GM18505 (cell line): ENCODE data around the gene RNF186.
"Not testable (repeated sequence)": the region's sequence is repeated elsewhere in the genome, so short reads cannot be mapped to it uniquely, and the experiment has no call there.

ENCODE experiments used
- ATAC-seq: cut with Tn5 transposase; IDR thresholded peaks from one replicate; pipeline ENCODE4 v1.9.1; 2021; ENCODE audit not compliant: unreplicated experiment
- POLR2A ChIP-seq: IDR thresholded peaks from 4 replicates; pipeline ENCODE4 v1.6.1; 2011; ENCODE audit warnings: borderline replicate concordance; ENCODE audit not compliant: insufficient read depth, insufficient read length; ENCODE audit errors: extremely low read depth

The RNF186 gene

GRCh38 chr1:19798486-19799229, 16.4 kb downstream of the RNF186 start:
- ATAC-seq: no peak

GRCh38 chr1:19797827-19798226, 17.3 kb downstream of the RNF186 start:
- no peak for TF ChIP-seq POLR2A
- ATAC-seq: no peak

More at GRCh38 chr1:19798486-19799229, 16.4 kb downstream of the RNF186 start:
- no peak for TF ChIP-seq POLR2A

- no peak for ATAC-seq
- no peak for TF ChIP-seq POLR2A
These were observed 20.5 kb downstream of the RNF186 start for GRCh38 chr1:19794583-19794982.

- TF ChIP-seq POLR2A: no peak
- no peak for ATAC-seq
These were observed 21.6 kb downstream of the RNF186 start for GRCh38 chr1:19793360-19794046.

- no peak for ATAC-seq
- no peak for TF ChIP-seq POLR2A
These were observed 22.7 kb downstream of the RNF186 start for GRCh38 chr1:19792237-19793002.

GRCh38 chr1:19790061-19790975, 24.8 kb downstream of the RNF186 start:
- ATAC-seq: not testable (repeated sequence)

- no peak for ATAC-seq
- TF ChIP-seq POLR2A: no peak
These were observed 28.1 kb downstream of the RNF186 start for GRCh38 chr1:19786988-19787423.

- TF ChIP-seq POLR2A: no peak
- ATAC-seq: no peak
These were observed 29.4 kb downstream of the RNF186 start for GRCh38 chr1:19785660-19786059.

GRCh38 chr1:19780267-19780877, 34.7 kb downstream of the RNF186 start:
- no peak for ATAC-seq
- no peak for TF ChIP-seq POLR2A

GRCh38 chr1:19776933-19777332, 38.1 kb downstream of the RNF186 start:
- no peak for TF ChIP-seq POLR2A
- no peak for ATAC-seq

- no peak for ATAC-seq
- no peak for TF ChIP-seq POLR2A
These were observed 38.8 kb downstream of the RNF186 start for GRCh38 chr1:19776287-19776686.

GRCh38 chr1:19775831-19776230, 39.3 kb downstream of the RNF186 start:
- no peak for TF ChIP-seq POLR2A
- no peak for ATAC-seq
